Astrocyte (in vitro differentiated cells and primary cell): ENCODE results near the gene CTSF.

Source experiments
- EZH2 ChIP-seq: IDR thresholded peaks from 2 replicates; pipeline ENCODE4 v1.6.1; 2012; ENCODE audit warnings: mild to moderate bottlenecking, low read length, inconsistent platforms; ENCODE audit not compliant: insufficient read depth
- TF ChIP-seq, protein P1 (sequence below): IDR thresholded peaks from 2 replicates; pipeline ENCODE4 v1.5.1; 2011; ENCODE audit warnings: low read depth, mild to moderate bottlenecking, inconsistent platforms, low read length, moderate library complexity; ENCODE audit not compliant: insufficient read depth

DNA sequence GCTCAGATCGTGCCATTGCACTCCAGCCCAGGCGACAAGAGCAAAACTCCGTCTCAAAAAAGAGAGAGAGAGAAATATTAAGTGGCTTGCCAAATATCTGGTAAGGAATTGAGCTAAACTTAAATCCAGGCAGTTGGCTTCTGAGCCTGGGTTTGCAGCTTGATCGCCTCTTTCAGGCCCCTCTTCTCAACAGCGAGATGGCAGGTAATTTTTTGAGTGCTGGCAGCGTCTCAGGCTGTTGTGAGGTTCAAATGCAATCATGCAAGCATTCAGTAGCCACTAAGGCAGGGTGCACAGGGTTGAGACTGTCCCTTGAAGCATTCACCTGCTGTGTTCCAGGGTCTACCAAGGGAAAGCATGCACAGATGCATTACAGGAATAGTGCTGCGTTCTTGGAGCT is 670 bp upstream of the CTSF start:
- TF ChIP-seq, protein P1, sequence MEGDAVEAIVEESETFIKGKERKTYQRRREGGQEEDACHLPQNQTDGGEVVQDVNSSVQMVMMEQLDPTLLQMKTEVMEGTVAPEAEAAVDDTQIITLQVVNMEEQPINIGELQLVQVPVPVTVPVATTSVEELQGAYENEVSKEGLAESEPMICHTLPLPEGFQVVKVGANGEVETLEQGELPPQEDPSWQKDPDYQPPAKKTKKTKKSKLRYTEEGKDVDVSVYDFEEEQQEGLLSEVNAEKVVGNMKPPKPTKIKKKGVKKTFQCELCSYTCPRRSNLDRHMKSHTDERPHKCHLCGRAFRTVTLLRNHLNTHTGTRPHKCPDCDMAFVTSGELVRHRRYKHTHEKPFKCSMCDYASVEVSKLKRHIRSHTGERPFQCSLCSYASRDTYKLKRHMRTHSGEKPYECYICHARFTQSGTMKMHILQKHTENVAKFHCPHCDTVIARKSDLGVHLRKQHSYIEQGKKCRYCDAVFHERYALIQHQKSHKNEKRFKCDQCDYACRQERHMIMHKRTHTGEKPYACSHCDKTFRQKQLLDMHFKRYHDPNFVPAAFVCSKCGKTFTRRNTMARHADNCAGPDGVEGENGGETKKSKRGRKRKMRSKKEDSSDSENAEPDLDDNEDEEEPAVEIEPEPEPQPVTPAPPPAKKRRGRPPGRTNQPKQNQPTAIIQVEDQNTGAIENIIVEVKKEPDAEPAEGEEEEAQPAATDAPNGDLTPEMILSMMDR: no peak
- no peak for TF ChIP-seq EZH2
